Cortex of kidney (tissue), 1 donor: ENCODE measurements around the gene AMN1.

Source experiments
- DNase-seq: peaks from one replicate; lab custom pipeline; 2025; lab: John Stamatoyannopoulos, UW

The AMN1 gene

GRCh38 chr12:31629756-31630732, 98.8 kb downstream of the AMN1 start:
- DNase-seq = no peak

GRCh38 chr12:31627456-31628054, 101.3 kb downstream of the AMN1 start:
- no peak for DNase-seq

GRCh38 chr12:31626270-31626995, 102.4 kb downstream of the AMN1 start:
- DNase-seq = no peak

GRCh38 chr12:31622038-31622437, 106.8 kb downstream of the AMN1 start:
- DNase-seq = no peak
